Karpas-422 (cell line): Measurements from ENCODE around the gene NSMCE1. TPM values are rescaled to one million over a fixed set of nuclear protein-coding genes. Genes with fewer than 3 reads are reported as not detected.

Experiments
- DNase-seq: peaks from one replicate; pipeline ENCODE4 v3.0.0-alpha.2; 2015
- H2AFZ ChIP-seq: fragments of 200-600 bp; sonication (generic); 2 replicates; pipeline ENCODE4 v1.6.1; 2014; ENCODE audit warnings: antibody characterized with exemption, low read length, mixed read lengths
- H3K27ac ChIP-seq: fragments of 200-600 bp; sonication (generic); 2 replicates; pipeline ENCODE4 v1.5.1; 2014; ENCODE audit warnings: mild to moderate bottlenecking, low read length, moderate library complexity
- H3K27me3 ChIP-seq: fragments of 200-600 bp; sonication (generic); 2 replicates; pipeline ENCODE4 v1.6.1; 2014; ENCODE audit warnings: low read length, mixed read lengths
- H3K36me3 ChIP-seq: fragments of 200-600 bp; sonication (generic); 2 replicates; pipeline ENCODE4 v1.6.1; 2014; ENCODE audit warnings: low read length, mixed read lengths; ENCODE audit not compliant: insufficient read depth
- H3K4me1 ChIP-seq: fragments of 200-600 bp; sonication (generic); 2 replicates; pipeline ENCODE4 v1.6.1; 2014; ENCODE audit warnings: mild to moderate bottlenecking, low read length, mixed read lengths
- H3K4me2 ChIP-seq: fragments of 200-600 bp; sonication (generic); 2 replicates; pipeline ENCODE4 v1.6.1; 2014; ENCODE audit warnings: low read length, low read depth, mild to moderate bottlenecking; ENCODE audit not compliant: poor library complexity, severe bottlenecking
- H3K4me3 ChIP-seq: fragments of 200-600 bp; sonication (generic); 2 replicates; pipeline ENCODE4 v1.5.1; 2014; ENCODE audit warnings: mild to moderate bottlenecking, antibody characterized with exemption, low read length, mixed read lengths
- H3K79me2 ChIP-seq: fragments of 200-600 bp; sonication (generic); 2 replicates; pipeline ENCODE4 v1.6.1; 2014; ENCODE audit warnings: mild to moderate bottlenecking, low read length, mixed read lengths
- H3K9ac ChIP-seq: fragments of 200-600 bp; sonication (generic); 2 replicates; pipeline ENCODE4 v1.6.0; 2014; ENCODE audit warnings: low read length
- H3K9me2 ChIP-seq: fragments of 200-600 bp; sonication (generic), shearing (Covaris generic); replicated peaks from 2 replicates; pipeline ENCODE4 v1.6.0; 2014; ENCODE audit warnings: mild to moderate bottlenecking, low read length, moderate library complexity; ENCODE audit not compliant: insufficient read depth
- H3K9me3 ChIP-seq: fragments of 300-700, 200-600 bp; sonication (generic); 2 replicates; pipeline ENCODE4 v1.6.1; 2014; ENCODE audit warnings: low read length, mixed read lengths
- H4K20me1 ChIP-seq: fragments of 200-600 bp; sonication (generic); 2 replicates; pipeline ENCODE4 v1.6.1; 2014; ENCODE audit warnings: mild to moderate bottlenecking, antibody characterized with exemption, low read length, low read depth; ENCODE audit not compliant: insufficient read depth
- total RNA-seq: library from RNA; depleted of rRNA; stranded (reverse); fragments of >200 nt; shearing (Covaris generic); gene quantifications from 2 replicates; pipeline ENCODE4 v1.2.3, GENCODE V29; 2014; ENCODE audit warnings: low replicate concordance

NSMCE1 gene
- total RNA-seq, 1 experiment from 2014 or later, result 77.8 TPM

DNA sequence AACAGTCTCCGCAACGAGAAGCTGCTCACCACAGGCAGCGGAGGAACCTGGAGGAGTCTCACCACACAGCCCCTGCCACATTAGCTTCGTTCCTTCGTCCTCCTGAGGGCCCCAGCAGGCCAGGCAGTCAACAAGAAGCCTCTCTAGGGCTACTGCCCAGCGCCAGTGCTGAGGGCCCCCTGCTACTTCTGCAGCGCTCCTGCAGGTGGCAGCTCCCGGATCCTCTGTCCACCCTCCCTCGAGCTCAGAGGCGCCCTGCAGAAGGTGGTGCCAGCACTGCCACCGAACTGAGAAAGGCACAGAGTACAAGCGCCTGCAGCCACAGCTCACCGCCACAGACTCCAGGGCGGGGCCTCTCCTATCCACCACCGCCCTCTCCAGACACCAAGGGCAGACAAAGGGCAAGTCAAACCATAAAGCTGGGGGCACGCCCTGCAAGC lies 38.0 kb downstream of the NSMCE1 start:
- no peak overlapping the region for H3K4me3 ChIP-seq
- H3K36me3 ChIP-seq, result no peaks in the 10 kb centered on the region
- no peaks in the 10 kb centered on the region for H3K79me2 ChIP-seq
- no peaks in the 10 kb centered on the region for H3K4me1 ChIP-seq
- no peak overlapping the region for H2AFZ ChIP-seq
- H3K9ac ChIP-seq, result no peak overlapping the region
- no peak overlapping the region for H3K27ac ChIP-seq
- H3K9me2 ChIP-seq, result no peaks in the 10 kb centered on the region
- no peaks in the 10 kb centered on the region for H4K20me1 ChIP-seq
- H3K27me3 ChIP-seq, result no peaks in the 10 kb centered on the region
- H3K4me2 ChIP-seq, result no peak overlapping the region
- no peaks in the 10 kb centered on the region for H3K9me3 ChIP-seq
- no peak for DNase-seq

DNA sequence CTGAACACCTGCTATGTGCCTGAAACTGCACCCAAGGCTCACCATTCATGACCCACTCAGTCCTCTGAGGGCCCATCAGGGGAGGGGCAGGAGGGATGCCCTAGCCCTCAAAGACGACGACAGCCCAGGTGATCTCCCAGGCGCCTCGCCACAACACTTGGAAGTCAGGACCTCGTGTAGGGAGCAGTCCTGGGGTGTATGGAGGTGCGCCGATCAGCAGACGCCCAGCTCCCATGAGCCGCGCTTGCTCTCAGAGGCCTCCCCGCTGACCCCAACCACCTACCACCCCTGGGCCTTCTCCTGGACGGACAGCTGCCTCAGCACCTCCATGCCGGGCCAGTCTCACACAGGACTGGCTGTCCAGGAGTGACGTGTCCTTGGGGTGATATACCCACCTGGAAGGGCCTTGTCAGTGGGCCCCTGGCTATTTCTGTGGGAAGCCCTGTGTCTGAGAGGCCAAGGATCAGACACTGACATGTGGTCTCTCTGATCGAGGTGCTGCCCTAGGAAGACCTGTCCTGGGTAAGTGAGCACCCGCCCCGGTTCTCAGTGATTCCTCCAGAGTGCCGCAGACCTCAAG lies 38.6 kb downstream of the NSMCE1 start:
- Histone ChIP-seq H3K79me2 (no peaks in the 10 kb centered on the region), H3K9ac (no peak overlapping the region), H3K4me2 (no peak overlapping the region), H3K4me1 (no peaks in the 10 kb centered on the region), H3K4me3 (no peak overlapping the region), H4K20me1 (no peaks in the 10 kb centered on the region), H3K9me3 (no peaks in the 10 kb centered on the region), H3K9me2 (no peaks in the 10 kb centered on the region), H3K36me3 (no peaks in the 10 kb centered on the region), H3K27me3 (no peaks in the 10 kb centered on the region), H3K27ac (no peak overlapping the region), H2AFZ (no peak overlapping the region)
- DNase-seq, result no peak

DNA sequence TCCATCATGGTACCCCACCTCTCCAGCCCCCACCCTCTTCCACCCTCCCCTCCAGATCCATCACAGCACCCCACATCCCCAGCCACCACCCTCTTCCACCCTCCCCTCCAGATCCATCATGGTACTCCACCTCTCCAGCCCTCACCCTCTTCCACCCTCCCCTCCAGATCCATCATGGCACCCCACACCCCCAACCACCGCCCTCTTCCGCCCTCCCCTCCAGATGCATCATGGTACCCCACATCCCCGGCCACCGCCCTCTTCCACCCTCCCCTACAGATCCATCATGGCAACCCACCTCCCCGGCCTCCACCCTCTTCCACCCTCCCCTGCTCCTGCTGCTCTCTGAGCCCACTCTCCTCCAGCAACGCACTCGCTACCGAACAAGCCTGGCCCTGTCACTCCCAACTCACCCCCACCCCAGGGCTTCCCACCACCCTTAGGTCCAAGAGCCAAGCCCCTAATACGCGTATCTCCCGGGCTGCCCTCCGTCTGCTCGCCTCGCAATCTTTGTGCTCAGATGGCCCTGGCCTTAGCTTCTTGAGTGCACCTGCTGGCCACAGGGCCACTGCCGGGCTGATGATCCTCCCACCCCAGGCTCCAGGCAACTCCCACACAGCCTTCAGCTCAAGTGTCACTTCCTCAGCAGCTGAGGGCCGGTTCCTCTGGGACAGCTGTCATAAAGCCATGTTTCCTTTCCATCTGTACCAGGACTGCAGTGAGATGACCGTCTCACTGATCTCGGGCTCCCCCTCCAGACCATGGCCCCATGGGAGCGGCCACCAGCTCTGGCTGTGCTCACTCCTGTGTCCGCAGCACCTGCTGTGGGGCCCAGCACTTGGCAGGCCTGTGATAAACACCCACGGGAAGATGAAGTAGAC lies 39.7 kb downstream of the NSMCE1 start:
- H3K27me3 ChIP-seq, result no peaks in the 10 kb centered on the region
- H3K27ac ChIP-seq, result no peak overlapping the region
- H3K4me2 ChIP-seq, result no peak overlapping the region
- no peaks in the 10 kb centered on the region for H3K9me3 ChIP-seq
- no peak overlapping the region for H3K9ac ChIP-seq
- H3K79me2 ChIP-seq, result no peaks in the 10 kb centered on the region
- H2AFZ ChIP-seq, result no peak overlapping the region
- H3K36me3 ChIP-seq, result no peaks in the 10 kb centered on the region
- no peaks in the 10 kb centered on the region for H4K20me1 ChIP-seq
- DNase-seq, result no peak
- H3K4me3 ChIP-seq, result no peak overlapping the region
- H3K9me2 ChIP-seq, result no peaks in the 10 kb centered on the region
- H3K4me1 ChIP-seq, result no peaks in the 10 kb centered on the region

DNA sequence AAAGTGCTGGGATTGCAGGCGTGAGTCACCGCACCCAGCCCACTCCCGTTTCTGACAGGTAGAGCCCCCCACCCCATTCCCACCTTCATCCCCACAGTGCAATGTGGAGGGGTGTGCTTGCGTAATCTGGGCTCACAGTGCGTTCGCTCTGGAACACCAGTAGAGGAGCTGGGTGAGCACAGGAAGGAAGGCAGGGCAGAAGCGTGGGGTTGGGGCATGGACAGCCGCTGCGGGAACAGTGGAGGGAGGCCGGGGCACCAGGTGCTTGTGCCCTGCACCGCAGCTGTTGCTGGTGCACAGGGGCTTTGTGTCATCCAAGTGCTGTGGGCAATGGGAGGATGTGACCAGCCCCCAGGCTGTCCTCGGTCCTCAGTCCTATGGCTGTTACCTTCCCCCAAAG lies 40.5 kb downstream of the NSMCE1 start:
- Histone ChIP-seq H3K9me3 (no peaks in the 10 kb centered on the region), H3K79me2 (no peaks in the 10 kb centered on the region), H3K27me3 (no peaks in the 10 kb centered on the region), H3K27ac (no peak overlapping the region), H3K36me3 (no peaks in the 10 kb centered on the region), H3K9ac (no peak overlapping the region), H3K4me3 (no peak overlapping the region), H3K4me1 (no peaks in the 10 kb centered on the region), H3K9me2 (no peaks in the 10 kb centered on the region), H2AFZ (no peak overlapping the region), H4K20me1 (no peaks in the 10 kb centered on the region), H3K4me2 (no peak overlapping the region)
- DNase-seq, result no peak

DNA sequence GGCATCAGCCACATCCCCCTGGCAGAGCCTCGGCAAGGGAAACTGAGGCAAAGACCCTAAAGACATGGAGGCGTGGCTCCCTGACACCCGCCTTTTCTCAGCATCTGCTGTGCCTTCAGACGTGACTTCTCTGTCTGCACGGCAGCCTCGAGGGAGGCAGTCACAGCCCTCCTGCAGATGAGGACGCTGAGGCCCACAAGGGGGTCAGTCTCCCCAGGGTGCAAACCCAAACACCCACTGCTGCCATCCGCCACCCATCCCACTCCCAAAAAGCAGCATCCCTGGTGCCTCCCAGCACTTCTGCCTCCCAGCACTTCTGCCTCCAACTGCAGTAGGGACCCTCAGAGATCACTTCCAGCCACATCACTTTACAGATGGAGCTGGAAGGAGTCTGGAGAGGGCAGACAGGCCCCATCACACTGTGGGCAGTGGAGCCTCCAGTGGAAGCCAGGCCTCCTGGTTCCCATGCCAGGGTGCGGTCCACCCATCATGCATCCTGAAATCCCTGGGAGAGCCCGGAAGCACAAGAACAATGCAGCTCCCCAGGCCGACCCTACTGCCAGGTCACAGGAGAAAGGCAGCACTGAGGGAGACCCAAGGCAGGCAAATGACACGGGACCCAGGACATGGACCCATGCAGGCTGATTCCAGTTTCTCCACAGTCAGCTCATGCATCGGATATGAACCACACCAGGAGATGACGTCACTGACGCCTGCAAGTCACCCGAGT lies 41.4 kb downstream of the NSMCE1 start:
- no peaks in the 10 kb centered on the region for H3K9me3 ChIP-seq
- no peak overlapping the region for H3K4me3 ChIP-seq
- no peaks in the 10 kb centered on the region for H3K27me3 ChIP-seq
- H3K9ac ChIP-seq, result no peak overlapping the region
- H3K9me2 ChIP-seq, result no peaks in the 10 kb centered on the region
- no peak overlapping the region for H3K4me2 ChIP-seq
- no peaks in the 10 kb centered on the region for H4K20me1 ChIP-seq
- no peaks in the 10 kb centered on the region for H3K4me1 ChIP-seq
- no peaks in the 10 kb centered on the region for H3K79me2 ChIP-seq
- H3K36me3 ChIP-seq, result no peaks in the 10 kb centered on the region
- DNase-seq, result no peak
- no peak overlapping the region for H2AFZ ChIP-seq
- no peak overlapping the region for H3K27ac ChIP-seq

DNA sequence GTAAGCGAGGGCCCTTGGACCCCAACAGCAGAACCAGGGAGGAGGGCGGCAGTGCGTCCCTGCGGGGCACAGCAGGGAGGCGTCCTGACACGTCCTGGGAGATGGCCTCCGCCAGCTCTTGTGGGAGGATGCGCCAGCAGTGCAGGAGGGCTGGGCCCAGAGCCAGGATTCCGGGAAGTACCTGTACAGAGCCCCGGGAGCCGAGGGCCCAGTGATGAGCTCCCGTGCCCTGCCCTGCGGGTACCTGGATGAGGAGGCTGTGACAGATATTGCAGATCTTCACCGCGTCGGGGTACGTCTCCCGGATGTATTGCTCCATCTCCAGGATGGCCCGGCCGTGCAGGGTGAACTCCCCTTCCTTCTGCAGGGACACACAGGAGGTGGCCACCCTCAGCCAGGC lies 42.1 kb downstream of the NSMCE1 start:
- H3K27ac ChIP-seq, result no peak overlapping the region
- H3K9me2 ChIP-seq, result no peaks in the 10 kb centered on the region
- H3K4me2 ChIP-seq, result no peak overlapping the region
- H2AFZ ChIP-seq, result no peak overlapping the region
- H3K4me3 ChIP-seq, result no peak overlapping the region
- H4K20me1 ChIP-seq, result no peaks in the 10 kb centered on the region
- DNase-seq, result no peak
- H3K9ac ChIP-seq, result no peak overlapping the region
- no peaks in the 10 kb centered on the region for H3K9me3 ChIP-seq
- H3K79me2 ChIP-seq, result no peaks in the 10 kb centered on the region
- no peaks in the 10 kb centered on the region for H3K36me3 ChIP-seq
- H3K27me3 ChIP-seq, result no peaks in the 10 kb centered on the region
- no peaks in the 10 kb centered on the region for H3K4me1 ChIP-seq

DNA sequence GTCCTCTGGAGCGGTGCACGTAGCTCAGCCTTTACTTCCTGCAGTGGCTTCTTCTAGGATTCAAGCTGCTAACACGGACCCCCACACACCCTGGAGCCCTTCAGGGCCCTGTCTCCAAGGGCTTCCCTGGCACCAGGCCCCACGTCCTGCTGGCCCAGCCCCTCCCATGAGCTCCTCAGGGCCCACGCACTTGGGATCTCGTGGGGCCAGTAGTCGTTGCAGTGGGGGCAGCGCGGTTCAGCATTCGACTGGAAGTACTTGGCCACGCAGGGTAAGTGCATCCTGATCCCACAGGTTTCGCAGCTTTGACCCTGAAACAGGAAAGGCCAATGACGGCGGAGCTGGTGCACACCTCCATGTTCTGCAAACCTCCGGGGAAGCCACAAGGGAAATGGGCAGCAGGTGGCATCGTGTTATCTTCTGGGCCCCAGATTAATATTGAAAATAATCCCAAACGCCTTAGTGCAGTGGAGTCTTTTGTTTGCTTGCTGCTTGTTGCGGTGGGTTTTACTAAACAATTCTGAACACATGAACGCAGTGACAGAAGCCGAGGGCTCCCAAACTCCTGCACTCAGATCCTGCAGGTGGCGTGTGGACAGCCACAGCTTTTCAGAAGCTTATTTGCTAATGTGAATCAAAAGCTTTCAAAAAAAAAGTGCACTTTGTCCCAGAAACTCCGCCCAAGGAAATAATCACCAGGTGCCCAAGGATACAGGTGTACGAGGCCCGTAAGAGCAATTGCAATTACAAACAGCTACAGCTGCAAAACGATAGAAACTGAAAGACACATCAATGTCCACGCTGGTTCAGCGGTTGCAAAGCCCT lies 42.8 kb downstream of the NSMCE1 start:
- no peaks in the 10 kb centered on the region for H3K4me1 ChIP-seq
- H3K9me2 ChIP-seq, result no peaks in the 10 kb centered on the region
- no peak overlapping the region for H3K4me3 ChIP-seq
- H3K36me3 ChIP-seq, result no peaks in the 10 kb centered on the region
- H3K27ac ChIP-seq, result no peak overlapping the region
- no peak overlapping the region for H2AFZ ChIP-seq
- H3K9ac ChIP-seq, result no peak overlapping the region
- no peak for DNase-seq
- no peaks in the 10 kb centered on the region for H3K79me2 ChIP-seq
- no peaks in the 10 kb centered on the region for H3K27me3 ChIP-seq
- no peak overlapping the region for H3K4me2 ChIP-seq
- H3K9me3 ChIP-seq, result no peaks in the 10 kb centered on the region
- no peaks in the 10 kb centered on the region for H4K20me1 ChIP-seq
